ENCODE results near the gene EFCAB11. TPM values are rescaled to one million over a fixed set of nuclear protein-coding genes. Genes with fewer than 3 reads are reported as not detected.

The EFCAB11 gene
- total RNA-seq, 3 donors from 2014 or later: 6.4 to 13.6 (median 6.9) TPM

GRCh38 chr14:89803542-89803941, 151.0 kb downstream of the EFCAB11 start:
- no peak for TF ChIP-seq CTCF (IDR thresholded peaks at IDR 0.05)
- TF ChIP-seq POLR2AphosphoS5 (IDR thresholded peaks at IDR 0.05): no peak
- no peak for TF ChIP-seq POLR2A (IDR thresholded peaks at IDR 0.05)

GRCh38 chr14:89801136-89801535, 153.4 kb downstream of the EFCAB11 start:
- Histone ChIP-seq H3K4me1 (no peaks in the 10 kb centered on the region), H3K27me3 (no peaks in the 10 kb centered on the region), H3K36me3 (no peaks in the 10 kb centered on the region), H3K27ac (no peak overlapping the region), H3K4me3 (no peak overlapping the region), H3K9me3 (no peaks in the 10 kb centered on the region)
- TF ChIP-seq POLR2A (IDR thresholded peaks at IDR 0.05) (no peak), CTCF (IDR thresholded peaks at IDR 0.05) (no peak), POLR2AphosphoS5 (IDR thresholded peaks at IDR 0.05) (no peak)
- DNase-seq (ENCODE audit: low spot score in 2 of 2): no peak
- intact Hi-C loops (cut with DNase I; ENCODE audit: low total_unique reads): no loop called here

More at GRCh38 chr14:89803542-89803941, 151.0 kb downstream of the EFCAB11 start:
- Histone ChIP-seq H3K4me3 (no peak overlapping the region), H3K27ac (no peak overlapping the region), H3K4me1 (no peaks in the 10 kb centered on the region), H3K27me3 (no peaks in the 10 kb centered on the region), H3K9me3 (no peaks in the 10 kb centered on the region), H3K36me3 (no peaks in the 10 kb centered on the region)
- DNase-seq (ENCODE audit: low spot score in 2 of 2): no peak
- intact Hi-C loops (cut with DNase I; ENCODE audit: low total_unique reads): no loop called here

GRCh38 chr14:89798212-89798773, 156.2 kb downstream of the EFCAB11 start:
- H3K4me1 ChIP-seq: no peaks in the 10 kb centered on the region
- intact Hi-C loops (cut with DNase I; ENCODE audit: low total_unique reads): no loop called here
- H3K27me3 ChIP-seq: no peaks in the 10 kb centered on the region
- no peaks in the 10 kb centered on the region for H3K9me3 ChIP-seq
- H3K36me3 ChIP-seq: no peaks in the 10 kb centered on the region
- no peak for DNase-seq (ENCODE audit: low spot score in 2 of 2)
- no peak for TF ChIP-seq POLR2A (IDR thresholded peaks at IDR 0.05)
- no peak for TF ChIP-seq CTCF (IDR thresholded peaks at IDR 0.05)
- TF ChIP-seq POLR2AphosphoS5 (IDR thresholded peaks at IDR 0.05): no peak
- H3K27ac ChIP-seq: no peak overlapping the region
- no peak overlapping the region for H3K4me3 ChIP-seq

GRCh38 chr14:89797148-89797547, 157.4 kb downstream of the EFCAB11 start:
- Histone ChIP-seq H3K36me3 (no peaks in the 10 kb centered on the region), H3K9me3 (no peaks in the 10 kb centered on the region), H3K27ac (no peak overlapping the region), H3K27me3 (no peaks in the 10 kb centered on the region), H3K4me1 (no peaks in the 10 kb centered on the region), H3K4me3 (no peak overlapping the region)
- intact Hi-C loops (cut with DNase I; ENCODE audit: low total_unique reads): no loop called here
- no peak for DNase-seq (ENCODE audit: low spot score in 2 of 2)
- no peak for TF ChIP-seq POLR2AphosphoS5 (IDR thresholded peaks at IDR 0.05)
- TF ChIP-seq POLR2A (IDR thresholded peaks at IDR 0.05): no peak
- TF ChIP-seq CTCF (IDR thresholded peaks at IDR 0.05): no peak

- H3K27ac ChIP-seq: no peak overlapping the region
- no peaks in the 10 kb centered on the region for H3K9me3 ChIP-seq
- H3K4me3 ChIP-seq: no peak overlapping the region
- no peaks in the 10 kb centered on the region for H3K4me1 ChIP-seq
- no peak for TF ChIP-seq POLR2A (IDR thresholded peaks at IDR 0.05)
- TF ChIP-seq CTCF (IDR thresholded peaks at IDR 0.05): no peak
- TF ChIP-seq POLR2AphosphoS5 (IDR thresholded peaks at IDR 0.05): no peak
- H3K27me3 ChIP-seq: no peaks in the 10 kb centered on the region
- DNase-seq (ENCODE audit: low spot score in 2 of 2): no peak
- intact Hi-C loops (cut with DNase I; ENCODE audit: low total_unique reads): no loop called here
- no peaks in the 10 kb centered on the region for H3K36me3 ChIP-seq
Observed at GRCh38 chr14:89794096-89794495, 160.4 kb downstream of the EFCAB11 start.

All from breast epithelium (tissue), 4 donors.